Osteocyte (in vitro differentiated cells): ENCODE results near the gene ANKRD18B. TPM values are rescaled to one million over a fixed set of nuclear protein-coding genes. Genes with fewer than 3 reads are reported as not detected.
A peak's percentile ranks its signal among the peaks of the same experiment; 100 is the strongest.
"Not testable (repeated sequence)": the region's sequence is repeated elsewhere in the genome, so short reads cannot be mapped to it uniquely, and the experiment has no call there.

Experiments used
- DNase-seq: peaks from one replicate; pipeline ENCODE4 v3.0.0; 2021; ENCODE audit warnings: mixed read lengths; ENCODE audit not compliant: unreplicated experiment; ENCODE audit errors: extremely low spot score
- H3K27ac Mint-ChIP-seq: one replicate; pipeline ENCODE4 v1.8.0; 2021; ENCODE audit warnings: mild to moderate bottlenecking, mixed read lengths; ENCODE audit not compliant: unreplicated experiment
- H3K27me3 Mint-ChIP-seq: one replicate; pipeline ENCODE4 v1.8.0; 2021; ENCODE audit warnings: mixed read lengths; ENCODE audit not compliant: unreplicated experiment
- H3K36me3 Mint-ChIP-seq: one replicate; pipeline ENCODE4 v1.8.0; 2021; ENCODE audit warnings: mixed read lengths; ENCODE audit not compliant: unreplicated experiment
- H3K4me1 Mint-ChIP-seq: one replicate; pipeline ENCODE4 v1.8.0; 2021; ENCODE audit warnings: mixed read lengths; ENCODE audit not compliant: unreplicated experiment
- H3K4me3 Mint-ChIP-seq: one replicate; pipeline ENCODE4 v1.8.0; 2021; ENCODE audit warnings: mild to moderate bottlenecking, moderate library complexity, mixed read lengths; ENCODE audit not compliant: unreplicated experiment
- H3K9me3 Mint-ChIP-seq: one replicate; pipeline ENCODE4 v1.8.0; 2021; ENCODE audit warnings: mixed read lengths; ENCODE audit not compliant: unreplicated experiment
- CTCF ChIP-seq: fragments of 200-600 bp; sonication (generic); IDR thresholded peaks from 2 replicates; pipeline ENCODE4 v1.5.0; 2021; ENCODE audit warnings: antibody characterized with exemption, mild to moderate bottlenecking, moderate library complexity
- total RNA-seq: library from RNA; stranded (reverse); gene quantifications from 2 replicates; pipeline ENCODE4 v1.2.1, GENCODE V29; 2021

The ANKRD18B gene
- total RNA-seq, 1 donor from 2014 or later, result 15.3 TPM

DNA sequence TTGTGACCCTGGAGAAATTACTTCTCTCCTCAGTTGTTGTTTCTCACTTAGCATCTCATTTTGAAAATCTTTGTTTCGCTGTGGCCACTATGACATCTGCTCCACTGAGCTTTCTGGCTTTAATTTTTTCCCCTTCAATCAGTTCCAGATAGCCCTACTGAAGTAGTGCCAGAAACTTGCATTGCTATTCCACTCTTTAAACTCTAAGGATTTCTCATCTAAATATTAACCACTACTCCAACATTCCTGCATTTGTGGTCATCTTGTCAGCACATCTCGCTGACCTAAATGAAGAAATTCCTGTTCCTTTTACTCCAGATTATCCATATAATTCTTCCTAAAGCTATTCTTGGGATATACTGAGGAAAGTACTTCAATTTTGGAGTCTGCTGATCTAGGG, 35.0 kb upstream of the ANKRD18B start:
- no peak for DNase-seq
- TF ChIP-seq CTCF, result no peak
- H3K27me3 Mint-ChIP-seq, result no peaks in the 10 kb centered on the region
- H3K9me3 Mint-ChIP-seq, result no peaks in the 10 kb centered on the region
- no peak overlapping the region for H3K4me3 Mint-ChIP-seq
- H3K27ac Mint-ChIP-seq, result no peak overlapping the region
- H3K36me3 Mint-ChIP-seq, result no peaks in the 10 kb centered on the region
- H3K4me1 Mint-ChIP-seq, result peaks cover 7% of the 10 kb centered on the region

GRCh38 chr9:33493819-33494218, 30.2 kb upstream of the ANKRD18B start:
- not testable (repeated sequence) for DNase-seq, H3K36me3 Mint-ChIP-seq, H3K9me3 Mint-ChIP-seq, H3K27me3 Mint-ChIP-seq, H3K27ac Mint-ChIP-seq, H3K4me3 Mint-ChIP-seq
- H3K4me1 Mint-ChIP-seq, result peaks cover 12% of the 10 kb centered on the region

DNA sequence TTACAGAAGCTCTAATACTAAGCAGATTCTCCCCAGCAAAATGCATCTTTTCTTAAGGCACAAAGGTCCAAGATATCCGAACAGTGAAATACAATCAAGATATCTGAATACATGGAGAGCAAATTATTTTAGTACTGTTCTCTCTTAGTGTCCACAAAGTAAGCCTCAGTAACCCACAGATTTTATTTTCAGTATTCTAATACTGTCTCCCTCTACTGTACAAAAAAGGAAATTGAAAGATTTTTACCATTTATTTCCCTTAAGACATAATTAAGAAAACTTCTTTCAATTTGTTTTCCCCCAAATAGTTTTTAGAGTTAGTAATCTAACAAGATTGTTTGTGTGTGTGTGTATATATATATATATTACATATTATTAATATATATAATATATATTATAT, 25.7 kb upstream of the ANKRD18B start:
- H3K27me3 Mint-ChIP-seq, result no peaks in the 10 kb centered on the region
- H3K9me3 Mint-ChIP-seq, result no peaks in the 10 kb centered on the region
- no peak overlapping the region for H3K4me3 Mint-ChIP-seq
- TF ChIP-seq CTCF, result peak; percentile 50
- H3K27ac Mint-ChIP-seq, result no peak overlapping the region
- DNase-seq, result no peak
- peaks cover 10% of the 10 kb centered on the region for H3K4me1 Mint-ChIP-seq
- H3K36me3 Mint-ChIP-seq, result peaks cover 2% of the 10 kb centered on the region

- no peaks in the 10 kb centered on the region for H3K9me3 Mint-ChIP-seq
- H3K27ac Mint-ChIP-seq, result peak overlapping the region; percentile 97
- peaks cover 3% of the 10 kb centered on the region for H3K36me3 Mint-ChIP-seq
- peak overlapping the region; percentile 64 for H3K4me3 Mint-ChIP-seq
- no peaks in the 10 kb centered on the region for H3K27me3 Mint-ChIP-seq
- no peak for DNase-seq
- H3K4me1 Mint-ChIP-seq, result peaks cover 34% of the 10 kb centered on the region
- no peak for TF ChIP-seq CTCF
These were observed 17.3 kb upstream of the ANKRD18B start for GRCh38 chr9:33506626-33507370.

- Mint-ChIP-seq H3K27me3 (no peaks in the 10 kb centered on the region), H3K4me1 (peaks cover 34% of the 10 kb centered on the region), H3K27ac (peak overlapping the region; percentile 100), H3K9me3 (no peaks in the 10 kb centered on the region), H3K36me3 (no peaks in the 10 kb centered on the region), H3K4me3 (peak overlapping the region; percentile 95)
- no peak for TF ChIP-seq CTCF
- DNase-seq, result peak; percentile 88
These were observed 13.5 kb upstream of the ANKRD18B start for GRCh38 chr9:33510262-33511183.

GRCh38 chr9:33511184-33511517, 12.9 kb upstream of the ANKRD18B start:
- Mint-ChIP-seq H3K27ac (peak overlapping the region; percentile 100), H3K4me1 (peaks cover 30% of the 10 kb centered on the region), H3K4me3 (peak overlapping the region; percentile 95)
- not testable (repeated sequence) for H3K27me3 Mint-ChIP-seq, H3K36me3 Mint-ChIP-seq, DNase-seq, H3K9me3 Mint-ChIP-seq

DNA sequence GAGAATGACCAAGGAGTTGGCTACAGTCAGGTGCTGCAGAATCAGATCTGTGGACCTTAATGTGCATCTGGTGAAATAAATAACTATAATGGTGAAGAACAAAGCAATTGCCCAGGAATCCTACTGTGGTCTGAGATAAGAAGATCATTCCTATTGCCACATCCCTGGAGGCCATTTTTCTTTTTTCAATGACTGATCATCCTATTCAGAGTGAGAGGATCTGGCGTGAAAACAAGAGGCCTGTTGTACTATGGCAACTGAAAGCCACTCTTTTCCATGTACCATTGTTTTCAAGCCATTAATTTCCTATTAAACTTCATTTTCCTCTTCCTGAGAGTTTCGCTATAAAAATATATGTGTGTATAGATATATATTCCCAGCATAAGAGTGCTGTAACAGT, 11.5 kb upstream of the ANKRD18B start:
- not testable (repeated sequence) for H3K27me3 Mint-ChIP-seq, DNase-seq

DNA sequence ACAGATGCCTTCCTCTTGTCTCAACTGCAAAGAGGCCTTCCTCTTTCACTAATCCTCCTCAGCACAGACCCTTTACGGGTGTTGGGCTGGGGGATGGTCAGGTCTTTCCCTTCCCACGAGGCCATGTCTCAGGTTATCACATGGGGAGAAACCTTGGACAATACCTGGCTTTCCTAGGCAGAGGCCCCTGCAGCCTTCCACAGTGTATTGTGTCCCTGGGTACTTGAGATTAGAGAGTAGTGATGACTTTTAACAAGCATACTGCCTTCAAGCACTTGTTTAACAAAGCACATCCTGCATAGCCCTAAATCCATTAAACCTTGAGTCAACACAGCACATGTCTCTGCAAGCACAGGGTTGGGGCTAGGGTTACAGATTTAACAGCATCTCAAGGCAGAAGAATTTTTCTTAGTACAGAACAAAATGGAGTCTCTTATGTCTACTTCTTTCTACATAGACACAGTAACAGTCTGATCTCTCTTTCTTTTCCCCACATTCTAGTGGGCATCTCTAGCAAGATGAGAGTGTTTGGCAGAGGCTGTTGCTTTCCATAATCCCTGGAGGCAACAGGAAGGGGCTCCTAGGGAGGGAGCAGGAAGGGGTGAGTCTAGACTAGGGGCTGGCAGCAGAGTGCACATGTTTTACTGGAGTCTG, 8.6 kb upstream of the ANKRD18B start:
- H3K36me3 Mint-ChIP-seq, H3K27me3 Mint-ChIP-seq, H3K4me3 Mint-ChIP-seq, H3K9me3 Mint-ChIP-seq, DNase-seq: not testable (repeated sequence)
- peak overlapping the region; percentile 37 for H3K27ac Mint-ChIP-seq
- H3K4me1 Mint-ChIP-seq, result peaks cover 15% of the 10 kb centered on the region

More for the DNA sequence above, 11.5 kb upstream of the ANKRD18B start:
- H3K27ac Mint-ChIP-seq, H3K36me3 Mint-ChIP-seq, H3K9me3 Mint-ChIP-seq, H3K4me3 Mint-ChIP-seq: not testable (repeated sequence)
- peaks cover 20% of the 10 kb centered on the region for H3K4me1 Mint-ChIP-seq
